Mucosa of descending colon (tissue), 3 donors: ENCODE data around the gene SORBS1. TPM values are rescaled to one million over a fixed set of nuclear protein-coding genes. Genes with fewer than 3 reads are reported as not detected.

ENCODE experiments used
- ATAC-seq: fragments of 200-7000 bp; cut with Tn5 transposase; one replicate; pipeline ENCODE4 v1.9.1; 2020; ENCODE audit warnings: mild to moderate bottlenecking, moderate library complexity
- DNase-seq, 3 donors: peaks; one replicate each; pipeline ENCODE4 v3.0.0-alpha.2; 2020
- H3K36me3 ChIP-seq: fragments of 200-600 bp; one replicate; pipeline ENCODE4 v1.8.0; 2021; ENCODE audit warnings: low read depth, mild to moderate bottlenecking
- H3K4me1 ChIP-seq: fragments of 200-600 bp; one replicate; pipeline ENCODE4 v1.8.0; 2021; ENCODE audit warnings: low read depth, mild to moderate bottlenecking
- H3K4me3 ChIP-seq: fragments of 200-600 bp; one replicate; pipeline ENCODE4 v1.8.0; 2021; ENCODE audit warnings: mild to moderate bottlenecking
- H3K9me3 ChIP-seq: fragments of 200-600 bp; one replicate; pipeline ENCODE4 v1.8.0; 2021; ENCODE audit warnings: mild to moderate bottlenecking
- CTCF ChIP-seq: fragments of 200-600 bp; IDR thresholded peaks from one replicate; pipeline ENCODE4 v1.8.0; 2022; ENCODE audit warnings: antibody characterized with exemption, mild to moderate bottlenecking
- intact Hi-C, 2 donors: fragments of 100-400 bp; cut with DNase I in 1 of 2; cut with micrococcal nuclease in 1 of 2; formaldehyde crosslinking; loops; one replicate each; pipeline versions ENCODE4 v1.11.0 to v1.11.1; 2022; cut with DNase I, micrococcal nuclease
- total RNA-seq, 3 donors: library from RNA; stranded (reverse); fragmentation: NEBNext Ultra II Directional in 2 of 3; extraction: Animal tissue kit (Norgen Biotek cat#: 25700) in 2 of 3; gene quantifications; one replicate each; pipeline versions ENCODE4 v1.2.1 to v1.2.4, GENCODE V29; 2021 to 2023
- donor health status: DM: no; HTN: no; CAD: no; lungs with moderate emphysema.
- donor health status: DM: no; HTN: no; CAD: no.
- donor health status: DM: no; HTN: yes; CAD: no.

SORBS1 gene
- total RNA-seq, 3 donors from 2014 or later: 48.9 to 699 (median 99.3) TPM

- H3K4me1 ChIP-seq: peaks cover 18% of the 10 kb centered on the region
- intact Hi-C loops: no loop called here
- no peaks in the 10 kb centered on the region for H3K36me3 ChIP-seq
- no peak for TF ChIP-seq CTCF
- H3K9me3 ChIP-seq: no peaks in the 10 kb centered on the region
- ATAC-seq: no peak
- DNase-seq: no peak
- no peak overlapping the region for H3K4me3 ChIP-seq
These were observed 248.9 kb downstream of the SORBS1 start for GRCh38 chr10:95312257-95312656.

GRCh38 chr10:95309958-95310357 is 251.2 kb downstream of the SORBS1 start:
- ATAC-seq (peak; percentile 41), DNase-seq (no peak)
- no peaks in the 10 kb centered on the region for H3K9me3 ChIP-seq
- intact Hi-C loops: no loop called here
- no peak overlapping the region for H3K4me3 ChIP-seq
- no peak for TF ChIP-seq CTCF
- H3K4me1 ChIP-seq: peaks cover 20% of the 10 kb centered on the region
- H3K36me3 ChIP-seq: no peaks in the 10 kb centered on the region

GRCh38 chr10:95308389-95309302 is 252.5 kb downstream of the SORBS1 start:
- DNase-seq (peak; percentile 81 to 90 (median 84)), ATAC-seq (peak; percentile 84)

GRCh38 chr10:95306851-95307250 is 254.3 kb downstream of the SORBS1 start:
- DNase-seq (no peak), ATAC-seq (no peak)
- no peaks in the 10 kb centered on the region for H3K36me3 ChIP-seq
- intact Hi-C loops: no loop called here
- no peaks in the 10 kb centered on the region for H3K9me3 ChIP-seq
- TF ChIP-seq CTCF: no peak
- H3K4me1 ChIP-seq: peaks cover 33% of the 10 kb centered on the region
- no peak overlapping the region for H3K4me3 ChIP-seq

More at GRCh38 chr10:95308389-95309302, 252.5 kb downstream of the SORBS1 start:
- Histone ChIP-seq H3K36me3 (no peaks in the 10 kb centered on the region), H3K4me1 (peaks cover 33% of the 10 kb centered on the region), H3K4me3 (no peak overlapping the region), H3K9me3 (no peaks in the 10 kb centered on the region)
- no peak for TF ChIP-seq CTCF
- intact Hi-C loops: no loop called here

- intact Hi-C loops: no loop called here
- TF ChIP-seq CTCF: no peak
- no peak for ATAC-seq
These were observed 254.9 kb downstream of the SORBS1 start for GRCh38 chr10:95306318-95306650.

More at GRCh38 chr10:95306318-95306650, 254.9 kb downstream of the SORBS1 start:
- Histone ChIP-seq H3K36me3 (no peaks in the 10 kb centered on the region), H3K4me3 (no peak overlapping the region), H3K4me1 (peaks cover 33% of the 10 kb centered on the region), H3K9me3 (no peaks in the 10 kb centered on the region)
- DNase-seq: no peak
